Stimulated activated CD4-positive, alpha-beta T cell treated with anti-CD3 and anti-CD28 coated beads, Interleukin-12 subunit alpha, Interleukin-12 subunit beta, amount 100 ng/mL, for 4 hours (primary cell): Measurements from ENCODE around the gene CLRN2.

Experiments
- DNase-seq: peaks from one replicate; pipeline ENCODE4 v3.0.0-alpha.2; 2020

Gene CLRN2

GRCh38 chr4:17514865-17515264, at the start of gene CLRN2:
CLRN2 (plus strand) TSS chr4:17515165; CDS start chr4:17515267, 102 bp downstream.
- DNase-seq: no peak

- DNase-seq: no peak
Observed at GRCh38 chr4:17468619-17469221, 46.2 kb upstream of the CLRN2 start.

GRCh38 chr4:17469931-17470674, 44.9 kb upstream of the CLRN2 start:
- DNase-seq: no peak

GRCh38 chr4:17475481-17475880, 39.5 kb upstream of the CLRN2 start:
- no peak for DNase-seq

- no peak for DNase-seq
Observed at GRCh38 chr4:17476853-17477252, 38.1 kb upstream of the CLRN2 start.

- DNase-seq: no peak
Observed at GRCh38 chr4:17477774-17478472, 37.0 kb upstream of the CLRN2 start.

GRCh38 chr4:17480210-17480927, 34.6 kb upstream of the CLRN2 start:
- DNase-seq: no peak

- no peak for DNase-seq
Observed at GRCh38 chr4:17480955-17481354, 34.0 kb upstream of the CLRN2 start.

- DNase-seq: no peak
Observed at GRCh38 chr4:17482716-17483115, 32.2 kb upstream of the CLRN2 start.

GRCh38 chr4:17489123-17489522, 25.8 kb upstream of the CLRN2 start:
- DNase-seq: no peak

GRCh38 chr4:17489721-17490120, 25.2 kb upstream of the CLRN2 start:
- DNase-seq: no peak

GRCh38 chr4:17490575-17491059, 24.3 kb upstream of the CLRN2 start:
- DNase-seq: no peak

- no peak for DNase-seq
Observed at GRCh38 chr4:17491196-17491595, 23.8 kb upstream of the CLRN2 start.

- no peak for DNase-seq
Observed at GRCh38 chr4:17492058-17492741, 22.8 kb upstream of the CLRN2 start.

- DNase-seq: no peak
Observed at GRCh38 chr4:17492876-17493275, 22.1 kb upstream of the CLRN2 start.

GRCh38 chr4:17493619-17494018, 21.3 kb upstream of the CLRN2 start:
- DNase-seq: no peak

GRCh38 chr4:17494258-17495190, 20.4 kb upstream of the CLRN2 start:
- peak; percentile 16 for DNase-seq

- DNase-seq: no peak
Observed at GRCh38 chr4:17497890-17498523, 17.0 kb upstream of the CLRN2 start.

GRCh38 chr4:17500574-17500973, 14.4 kb upstream of the CLRN2 start:
- no peak for DNase-seq

GRCh38 chr4:17502756-17503155, 12.2 kb upstream of the CLRN2 start:
- DNase-seq: no peak

GRCh38 chr4:17504081-17504480, 10.9 kb upstream of the CLRN2 start:
- no peak for DNase-seq
